ENCODE results near the gene WNT6. TPM values are rescaled to one million over a fixed set of nuclear protein-coding genes. Genes with fewer than 3 reads are reported as not detected.

WNT6 gene
- total and polyA plus RNA-seq, 10 of the 15 experiments (the other 5 are each of a cell fraction or from before 2014, with no cell fraction given) = 0.11 to 0.44 (median 0.22) TPM; not detected in 5

- TF ChIP-seq, protein P1, sequence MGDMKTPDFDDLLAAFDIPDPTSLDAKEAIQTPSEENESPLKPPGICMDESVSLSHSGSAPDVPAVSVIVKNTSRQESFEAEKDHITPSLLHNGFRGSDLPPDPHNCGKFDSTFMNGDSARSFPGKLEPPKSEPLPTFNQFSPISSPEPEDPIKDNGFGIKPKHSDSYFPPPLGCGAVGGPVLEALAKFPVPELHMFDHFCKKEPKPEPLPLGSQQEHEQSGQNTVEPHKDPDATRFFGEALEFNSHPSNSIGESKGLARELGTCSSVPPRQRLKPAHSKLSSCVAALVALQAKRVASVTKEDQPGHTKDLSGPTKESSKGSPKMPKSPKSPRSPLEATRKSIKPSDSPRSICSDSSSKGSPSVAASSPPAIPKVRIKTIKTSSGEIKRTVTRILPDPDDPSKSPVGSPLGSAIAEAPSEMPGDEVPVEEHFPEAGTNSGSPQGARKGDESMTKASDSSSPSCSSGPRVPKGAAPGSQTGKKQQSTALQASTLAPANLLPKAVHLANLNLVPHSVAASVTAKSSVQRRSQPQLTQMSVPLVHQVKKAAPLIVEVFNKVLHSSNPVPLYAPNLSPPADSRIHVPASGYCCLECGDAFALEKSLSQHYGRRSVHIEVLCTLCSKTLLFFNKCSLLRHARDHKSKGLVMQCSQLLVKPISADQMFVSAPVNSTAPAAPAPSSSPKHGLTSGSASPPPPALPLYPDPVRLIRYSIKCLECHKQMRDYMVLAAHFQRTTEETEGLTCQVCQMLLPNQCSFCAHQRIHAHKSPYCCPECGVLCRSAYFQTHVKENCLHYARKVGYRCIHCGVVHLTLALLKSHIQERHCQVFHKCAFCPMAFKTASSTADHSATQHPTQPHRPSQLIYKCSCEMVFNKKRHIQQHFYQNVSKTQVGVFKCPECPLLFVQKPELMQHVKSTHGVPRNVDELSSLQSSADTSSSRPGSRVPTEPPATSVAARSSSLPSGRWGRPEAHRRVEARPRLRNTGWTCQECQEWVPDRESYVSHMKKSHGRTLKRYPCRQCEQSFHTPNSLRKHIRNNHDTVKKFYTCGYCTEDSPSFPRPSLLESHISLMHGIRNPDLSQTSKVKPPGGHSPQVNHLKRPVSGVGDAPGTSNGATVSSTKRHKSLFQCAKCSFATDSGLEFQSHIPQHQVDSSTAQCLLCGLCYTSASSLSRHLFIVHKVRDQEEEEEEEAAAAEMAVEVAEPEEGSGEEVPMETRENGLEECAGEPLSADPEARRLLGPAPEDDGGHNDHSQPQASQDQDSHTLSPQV (IDR thresholded peaks at IDR 0.05) = no peak
- peak; percentile 55; the same call in 1 of the 2 replicates for TF ChIP-seq REST (IDR thresholded peaks at IDR 0.05; ENCODE audit: low read depth, low read length)
- TF ChIP-seq MXI1 (IDR thresholded peaks at IDR 0.05; ENCODE audit: low read depth, low read length) = peak; percentile 53; the same call in 1 of the 2 replicates
- TF ChIP-seq FOXM1 (IDR thresholded peaks at IDR 0.05; ENCODE audit: low read depth, low read length) = no peak
- peak; percentile 92 for TF ChIP-seq SP1 (IDR thresholded peaks at IDR 0.05; ENCODE audit: low read depth, low read length)
- peak; percentile 95 for TF ChIP-seq BACH1 (IDR thresholded peaks at IDR 0.05; ENCODE audit: borderline replicate concordance)
- TF ChIP-seq RCOR1 (conservative IDR thresholded peaks at IDR 0.05; ENCODE audit: low read depth, low read length) = 0 out of 2 replicates have a peak, but pooled peaks have one; percentile 73
- TF ChIP-seq, protein P2, sequence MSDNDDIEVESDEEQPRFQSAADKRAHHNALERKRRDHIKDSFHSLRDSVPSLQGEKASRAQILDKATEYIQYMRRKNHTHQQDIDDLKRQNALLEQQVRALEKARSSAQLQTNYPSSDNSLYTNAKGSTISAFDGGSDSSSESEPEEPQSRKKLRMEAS (IDR thresholded peaks at IDR 0.05; ENCODE audit: low read depth, low read length) = no peak; the same call in 1 of the 2 replicates
- TF ChIP-seq NFYB (IDR thresholded peaks at IDR 0.05; ENCODE audit: insufficient read depth, low read depth, low read length) = no peak
- peak; percentile 83 for TF ChIP-seq MEF2A (IDR thresholded peaks at IDR 0.05; ENCODE audit: insufficient read depth, low read depth, low read length)
- no peak for TF ChIP-seq SRF (IDR thresholded peaks at IDR 0.05; ENCODE audit: low read depth in 2 of 2, low read length in 2 of 2)
- TF ChIP-seq POLR2AphosphoS5 (IDR thresholded peaks at IDR 0.05; ENCODE audit: low read length) = peak; percentile 81
- TF ChIP-seq, protein P3, sequence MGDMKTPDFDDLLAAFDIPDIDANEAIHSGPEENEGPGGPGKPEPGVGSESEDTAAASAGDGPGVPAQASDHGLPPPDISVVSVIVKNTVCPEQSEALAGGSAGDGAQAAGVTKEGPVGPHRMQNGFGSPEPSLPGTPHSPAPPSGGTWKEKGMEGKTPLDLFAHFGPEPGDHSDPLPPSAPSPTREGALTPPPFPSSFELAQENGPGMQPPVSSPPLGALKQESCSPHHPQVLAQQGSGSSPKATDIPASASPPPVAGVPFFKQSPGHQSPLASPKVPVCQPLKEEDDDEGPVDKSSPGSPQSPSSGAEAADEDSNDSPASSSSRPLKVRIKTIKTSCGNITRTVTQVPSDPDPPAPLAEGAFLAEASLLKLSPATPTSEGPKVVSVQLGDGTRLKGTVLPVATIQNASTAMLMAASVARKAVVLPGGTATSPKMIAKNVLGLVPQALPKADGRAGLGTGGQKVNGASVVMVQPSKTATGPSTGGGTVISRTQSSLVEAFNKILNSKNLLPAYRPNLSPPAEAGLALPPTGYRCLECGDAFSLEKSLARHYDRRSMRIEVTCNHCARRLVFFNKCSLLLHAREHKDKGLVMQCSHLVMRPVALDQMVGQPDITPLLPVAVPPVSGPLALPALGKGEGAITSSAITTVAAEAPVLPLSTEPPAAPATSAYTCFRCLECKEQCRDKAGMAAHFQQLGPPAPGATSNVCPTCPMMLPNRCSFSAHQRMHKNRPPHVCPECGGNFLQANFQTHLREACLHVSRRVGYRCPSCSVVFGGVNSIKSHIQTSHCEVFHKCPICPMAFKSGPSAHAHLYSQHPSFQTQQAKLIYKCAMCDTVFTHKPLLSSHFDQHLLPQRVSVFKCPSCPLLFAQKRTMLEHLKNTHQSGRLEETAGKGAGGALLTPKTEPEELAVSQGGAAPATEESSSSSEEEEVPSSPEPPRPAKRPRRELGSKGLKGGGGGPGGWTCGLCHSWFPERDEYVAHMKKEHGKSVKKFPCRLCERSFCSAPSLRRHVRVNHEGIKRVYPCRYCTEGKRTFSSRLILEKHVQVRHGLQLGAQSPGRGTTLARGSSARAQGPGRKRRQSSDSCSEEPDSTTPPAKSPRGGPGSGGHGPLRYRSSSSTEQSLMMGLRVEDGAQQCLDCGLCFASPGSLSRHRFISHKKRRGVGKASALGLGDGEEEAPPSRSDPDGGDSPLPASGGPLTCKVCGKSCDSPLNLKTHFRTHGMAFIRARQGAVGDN (IDR thresholded peaks at IDR 0.05) = peak; percentile 87; the same call in 1 of the 2 replicates
- no peak for TF ChIP-seq KDM1A (IDR thresholded peaks at IDR 0.05; ENCODE audit: borderline replicate concordance)
- TF ChIP-seq STAT1 (conservative IDR thresholded peaks at IDR 0.05) = no peak; the same call in 1 of the 2 replicates
- TF ChIP-seq PAX5 (IDR thresholded peaks at IDR 0.05; ENCODE audit: borderline replicate concordance, low read depth, low read length) = peak; percentile 97
- peak; percentile 99 for TF ChIP-seq DPF2 (IDR thresholded peaks at IDR 0.05)
These were observed 37.1 kb downstream of the WNT6 start (continued) for GRCh38 chr2:218896501-218897393.
